ENCODE measurements around the gene POLR1B. TPM values are rescaled to one million over a fixed set of nuclear protein-coding genes. Genes with fewer than 3 reads are reported as not detected.
"Not testable (repeated sequence)": the region's sequence is repeated elsewhere in the genome, so short reads cannot be mapped to it uniquely, and the experiment has no call there.

The POLR1B gene
- total and polyA plus RNA-seq, 2 of the 13 experiments (the other 11 are each of a cell fraction or from before 2014, with no cell fraction given) = 18.3 to 46.0 TPM

DNA sequence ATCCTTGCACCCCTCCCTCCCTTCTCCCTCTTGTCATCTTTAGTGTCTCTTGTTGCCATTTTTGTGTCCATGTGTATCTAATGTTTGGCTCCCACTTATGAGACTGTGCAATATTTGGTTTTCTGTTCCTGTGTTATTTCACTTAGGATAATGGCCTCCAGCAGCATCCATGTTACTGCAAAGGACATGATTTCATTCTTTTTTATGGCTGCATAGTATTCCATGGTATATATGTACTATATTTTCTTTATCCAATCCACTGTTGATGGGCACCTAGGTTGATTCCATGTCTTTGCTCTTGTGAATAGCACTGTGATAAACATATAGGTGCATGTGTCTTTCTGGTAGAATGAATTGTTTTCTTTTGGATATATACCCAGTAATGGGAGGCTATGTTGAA lies 5.6 kb upstream of the POLR1B start:
- CTCF ChIA-PET (ENCODE audit: low intra/inter-chr PET ratio, low total read pairs); FAIRE-seq; H4K20me1 ChIP-seq (ENCODE audit: insufficient read depth, low read length); H3K4me3 ChIP-seq (replicated peaks in 1 of 3; ENCODE audit: insufficient read depth in 1 of 3, low read depth in 2 of 3, low read length in 3 of 3); ATAC-seq; H3K4me1 ChIP-seq (ENCODE audit: insufficient read depth, low read length); H3K4me2 ChIP-seq (ENCODE audit: low read depth, low read length); BruUV-seq (replicated peaks); H3K27me3 ChIP-seq (ENCODE audit: control insufficient read depth in 1 of 2, insufficient read depth in 2 of 2, low read length in 2 of 2); H3K27ac ChIP-seq (ENCODE audit: extremely low read length, insufficient read depth, low read length); H3K9ac ChIP-seq (ENCODE audit: insufficient read depth, low read depth, low read length); H2AFZ ChIP-seq (ENCODE audit: low read length); intact Hi-C loops (cut with micrococcal nuclease; ENCODE audit: unreplicated experiment); H3K9me3 ChIP-seq (ENCODE audit: low read length); in situ Hi-C loops (cut with HindIII; ENCODE audit: extremely low pct_ligation_motif_present, low pct_unique_long_range_greater_than_20kb); DNase-seq (ENCODE audit: low spot score); H3K36me3 ChIP-seq (replicated peaks in 1 of 2; ENCODE audit: control insufficient read depth in 1 of 2, insufficient read depth in 2 of 2, low read length in 2 of 2); POLR2A ChIA-PET; H3K79me2 ChIP-seq (ENCODE audit: insufficient read depth, low read length): not testable (repeated sequence)

DNA sequence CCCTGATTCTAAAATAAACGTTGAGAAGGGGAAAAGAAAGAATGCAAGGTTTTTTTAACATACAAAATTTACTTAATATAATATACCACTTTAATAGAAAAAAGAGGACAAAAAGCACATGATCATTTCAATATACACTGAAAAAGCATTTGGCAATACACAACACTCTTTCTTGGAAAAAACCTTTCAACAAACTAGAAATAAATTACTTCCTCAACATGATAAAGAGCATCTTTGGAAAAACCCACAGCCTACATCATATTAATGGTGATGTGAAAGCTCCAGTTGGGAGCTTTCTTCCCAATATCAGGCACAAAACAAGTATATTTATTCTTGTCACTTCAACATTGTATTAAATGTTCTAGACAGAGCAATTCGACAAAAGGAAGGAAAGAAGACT lies 3.0 kb upstream of the POLR1B start:
- ChIA-PET POLR2A (no interaction called here), CTCF (ENCODE audit: low intra/inter-chr PET ratio, low total read pairs) (no interaction called here)
- TF ChIP-seq, protein P1, sequence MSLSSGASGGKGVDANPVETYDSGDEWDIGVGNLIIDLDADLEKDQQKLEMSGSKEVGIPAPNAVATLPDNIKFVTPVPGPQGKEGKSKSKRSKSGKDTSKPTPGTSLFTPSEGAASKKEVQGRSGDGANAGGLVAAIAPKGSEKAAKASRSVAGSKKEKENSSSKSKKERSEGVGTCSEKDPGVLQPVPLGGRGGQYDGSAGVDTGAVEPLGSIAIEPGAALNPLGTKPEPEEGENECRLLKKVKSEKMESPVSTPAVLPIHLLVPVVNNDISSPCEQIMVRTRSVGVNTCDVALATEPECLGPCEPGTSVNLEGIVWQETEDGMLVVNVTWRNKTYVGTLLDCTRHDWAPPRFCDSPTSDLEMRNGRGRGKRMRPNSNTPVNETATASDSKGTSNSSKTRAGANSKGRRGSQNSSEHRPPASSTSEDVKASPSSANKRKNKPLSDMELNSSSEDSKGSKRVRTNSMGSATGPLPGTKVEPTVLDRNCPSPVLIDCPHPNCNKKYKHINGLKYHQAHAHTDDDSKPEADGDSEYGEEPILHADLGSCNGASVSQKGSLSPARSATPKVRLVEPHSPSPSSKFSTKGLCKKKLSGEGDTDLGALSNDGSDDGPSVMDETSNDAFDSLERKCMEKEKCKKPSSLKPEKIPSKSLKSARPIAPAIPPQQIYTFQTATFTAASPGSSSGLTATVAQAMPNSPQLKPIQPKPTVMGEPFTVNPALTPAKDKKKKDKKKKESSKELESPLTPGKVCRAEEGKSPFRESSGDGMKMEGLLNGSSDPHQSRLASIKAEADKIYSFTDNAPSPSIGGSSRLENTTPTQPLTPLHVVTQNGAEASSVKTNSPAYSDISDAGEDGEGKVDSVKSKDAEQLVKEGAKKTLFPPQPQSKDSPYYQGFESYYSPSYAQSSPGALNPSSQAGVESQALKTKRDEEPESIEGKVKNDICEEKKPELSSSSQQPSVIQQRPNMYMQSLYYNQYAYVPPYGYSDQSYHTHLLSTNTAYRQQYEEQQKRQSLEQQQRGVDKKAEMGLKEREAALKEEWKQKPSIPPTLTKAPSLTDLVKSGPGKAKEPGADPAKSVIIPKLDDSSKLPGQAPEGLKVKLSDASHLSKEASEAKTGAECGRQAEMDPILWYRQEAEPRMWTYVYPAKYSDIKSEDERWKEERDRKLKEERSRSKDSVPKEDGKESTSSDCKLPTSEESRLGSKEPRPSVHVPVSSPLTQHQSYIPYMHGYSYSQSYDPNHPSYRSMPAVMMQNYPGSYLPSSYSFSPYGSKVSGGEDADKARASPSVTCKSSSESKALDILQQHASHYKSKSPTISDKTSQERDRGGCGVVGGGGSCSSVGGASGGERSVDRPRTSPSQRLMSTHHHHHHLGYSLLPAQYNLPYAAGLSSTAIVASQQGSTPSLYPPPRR (CRISPR knock-in tag; IDR thresholded peaks at IDR 0.05; ENCODE audit: borderline replicate concordance) = no peak
- no peak for TF ChIP-seq KLF9 (CRISPR knock-in tag; IDR thresholded peaks at IDR 0.05; ENCODE audit: low read depth)
- no peak for TF ChIP-seq ZNF468 (CRISPR knock-in tag; IDR thresholded peaks at IDR 0.05)
- TF ChIP-seq, protein P2, sequence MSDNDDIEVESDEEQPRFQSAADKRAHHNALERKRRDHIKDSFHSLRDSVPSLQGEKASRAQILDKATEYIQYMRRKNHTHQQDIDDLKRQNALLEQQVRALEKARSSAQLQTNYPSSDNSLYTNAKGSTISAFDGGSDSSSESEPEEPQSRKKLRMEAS (IDR thresholded peaks at IDR 0.05) = no peak
- TF ChIP-seq EED (CRISPR knock-in tag; IDR thresholded peaks at IDR 0.05) = no peak
- TF ChIP-seq KLF6 (CRISPR knock-in tag; IDR thresholded peaks at IDR 0.05) = no peak
- TF ChIP-seq, protein P3, sequence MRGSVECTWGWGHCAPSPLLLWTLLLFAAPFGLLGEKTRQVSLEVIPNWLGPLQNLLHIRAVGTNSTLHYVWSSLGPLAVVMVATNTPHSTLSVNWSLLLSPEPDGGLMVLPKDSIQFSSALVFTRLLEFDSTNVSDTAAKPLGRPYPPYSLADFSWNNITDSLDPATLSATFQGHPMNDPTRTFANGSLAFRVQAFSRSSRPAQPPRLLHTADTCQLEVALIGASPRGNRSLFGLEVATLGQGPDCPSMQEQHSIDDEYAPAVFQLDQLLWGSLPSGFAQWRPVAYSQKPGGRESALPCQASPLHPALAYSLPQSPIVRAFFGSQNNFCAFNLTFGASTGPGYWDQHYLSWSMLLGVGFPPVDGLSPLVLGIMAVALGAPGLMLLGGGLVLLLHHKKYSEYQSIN (CRISPR knock-in tag; IDR thresholded peaks at IDR 0.05; ENCODE audit: borderline replicate concordance) = no peak
- TF ChIP-seq SOX6 (IDR thresholded peaks at IDR 0.05) = no peak
- no peak for TF ChIP-seq SOX6 (CRISPR knock-in tag; IDR thresholded peaks at IDR 0.05)
- TF ChIP-seq ZNF780A (CRISPR knock-in tag; IDR thresholded peaks at IDR 0.05) = no peak
- no peak for TF ChIP-seq ZNF572 (CRISPR knock-in tag; IDR thresholded peaks at IDR 0.05)

More for the DNA sequence above, 3.0 kb upstream of the POLR1B start:
- Histone ChIP-seq H2AFZ (ENCODE audit: low read length) (no peak overlapping the region), H3K27ac (ENCODE audit: extremely low read length, insufficient read depth, low read length) (no peak overlapping the region), H3K27me3 (ENCODE audit: control insufficient read depth in 1 of 2, insufficient read depth in 2 of 2, low read length in 2 of 2) (no peaks in the 10 kb centered on the region; a peak in 1 of 5 replicates), H3K4me3 (replicated peaks in 1 of 3; ENCODE audit: insufficient read depth in 1 of 3, low read depth in 2 of 3, low read length in 3 of 3) (no peak overlapping the region), H3K9ac (ENCODE audit: insufficient read depth, low read depth, low read length) (no peak overlapping the region), H4K20me1 (ENCODE audit: insufficient read depth, low read length) (no peaks in the 10 kb centered on the region), H3K4me1 (ENCODE audit: insufficient read depth, low read length) (peaks cover 14% of the 10 kb centered on the region), H3K36me3 (replicated peaks in 1 of 2; ENCODE audit: control insufficient read depth in 1 of 2, insufficient read depth in 2 of 2, low read length in 2 of 2) (no peaks in the 10 kb centered on the region), H3K79me2 (ENCODE audit: insufficient read depth, low read length) (peaks cover 20% of the 10 kb centered on the region), H3K4me2 (ENCODE audit: low read depth, low read length) (no peak overlapping the region), H3K9me3 (ENCODE audit: low read length) (no peaks in the 10 kb centered on the region)
- intact Hi-C loops (cut with micrococcal nuclease; ENCODE audit: unreplicated experiment) = no loop called here
- ATAC-seq = no peak
- in situ Hi-C loops (cut with HindIII; ENCODE audit: extremely low pct_ligation_motif_present, low pct_unique_long_range_greater_than_20kb) = no loop called here
- WGBS (ENCODE audit: low lambda C conversion rate) = 56% methylated on average over 2 of the region's 2 CpGs
- no TSS peak for BruUV-seq (replicated peaks)
- FAIRE-seq = no peak
- no peak for DNase-seq (ENCODE audit: low spot score)

Measured in HepG2 (cell line).